ENCODE measurements around the gene MYOG. TPM values are rescaled to one million over a fixed set of nuclear protein-coding genes. Genes with fewer than 3 reads are reported as not detected.

Gene MYOG
- total RNA-seq, 1 donor from 2014 or later = not detected

GRCh38 chr1:203090421-203091198 lies 4.8 kb upstream of the MYOG start:
- no peak for DNase-seq (ENCODE audit: low read depth, low spot score)

DNA sequence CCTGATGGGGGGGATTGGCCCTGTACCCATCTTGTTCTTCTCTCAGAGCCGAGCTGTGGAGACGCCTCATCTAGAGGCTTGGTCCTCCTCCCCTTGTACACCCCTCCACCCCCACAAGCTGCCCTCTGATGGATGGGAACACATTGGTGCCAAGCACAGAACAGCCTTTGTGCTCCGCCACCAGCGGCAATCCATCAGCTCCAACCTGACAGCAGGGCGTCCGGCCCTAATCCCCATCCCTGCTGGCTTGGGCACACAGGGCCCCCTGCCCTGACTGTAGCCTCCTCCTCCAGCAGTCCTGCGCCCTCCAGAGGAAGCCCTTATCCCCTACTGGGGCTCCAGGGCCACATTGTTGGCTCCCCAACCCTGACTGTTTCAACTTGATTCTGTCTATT lies 3.8 kb upstream of the MYOG start:
- no peak for DNase-seq (ENCODE audit: low read depth, low spot score)

DNA sequence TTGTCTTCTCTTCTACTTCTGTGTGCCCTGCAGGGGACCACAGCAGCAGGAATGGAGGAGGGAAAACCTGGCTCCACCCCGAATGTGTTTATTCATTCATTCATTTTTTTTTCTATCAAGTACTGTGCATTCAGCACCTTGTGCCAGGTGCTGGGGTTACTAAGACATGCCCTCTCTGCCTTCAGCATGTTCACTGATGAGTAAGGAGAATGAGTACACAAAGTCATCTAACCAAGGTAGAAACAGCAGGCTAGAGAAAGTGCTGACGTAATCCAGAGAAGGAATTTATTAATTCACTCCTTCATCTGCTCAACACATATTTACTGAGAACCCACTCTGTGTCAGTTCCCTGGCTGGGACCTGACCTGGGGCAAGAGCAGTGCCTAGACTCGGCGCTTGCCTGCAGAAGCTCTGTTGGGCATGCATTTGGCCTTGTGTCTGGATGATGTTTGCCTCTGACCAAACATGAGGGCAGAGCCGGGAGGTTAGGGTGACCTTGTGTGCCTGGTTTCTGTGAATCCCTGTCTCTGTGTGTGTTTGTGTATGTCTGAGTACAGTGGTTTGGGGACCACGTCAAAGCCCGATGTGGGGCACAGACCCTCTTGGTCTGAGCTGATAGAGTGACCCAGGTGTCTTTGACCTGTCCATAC lies 3.3 kb upstream of the MYOG start:
- no peak for DNase-seq (ENCODE audit: low read depth, low spot score)

DNA sequence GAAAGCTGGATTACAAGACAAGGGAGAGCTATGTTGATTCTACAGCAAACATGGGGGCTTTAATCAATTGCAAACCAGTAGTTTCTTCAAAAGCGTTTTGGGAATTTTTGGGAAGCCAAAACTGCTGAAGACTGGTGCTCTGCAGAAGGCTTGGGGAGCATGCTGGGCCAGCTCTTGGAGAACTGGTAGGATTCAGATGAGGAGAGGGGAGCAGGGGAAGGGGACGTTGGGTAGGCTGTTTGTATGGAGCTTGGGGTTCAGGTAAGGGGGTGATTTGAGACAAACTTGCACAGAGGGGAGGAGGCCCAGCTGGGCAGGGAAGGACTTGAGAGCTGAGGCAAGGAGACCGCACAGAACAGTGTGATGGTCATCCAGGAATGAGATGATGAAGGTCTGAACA lies 2.6 kb upstream of the MYOG start:
- DNase-seq (ENCODE audit: low read depth, low spot score) = no peak

GRCh38 chr1:203086992-203087763 lies 1.4 kb upstream of the MYOG start:
- no peak for DNase-seq (ENCODE audit: low read depth, low spot score)

DNA sequence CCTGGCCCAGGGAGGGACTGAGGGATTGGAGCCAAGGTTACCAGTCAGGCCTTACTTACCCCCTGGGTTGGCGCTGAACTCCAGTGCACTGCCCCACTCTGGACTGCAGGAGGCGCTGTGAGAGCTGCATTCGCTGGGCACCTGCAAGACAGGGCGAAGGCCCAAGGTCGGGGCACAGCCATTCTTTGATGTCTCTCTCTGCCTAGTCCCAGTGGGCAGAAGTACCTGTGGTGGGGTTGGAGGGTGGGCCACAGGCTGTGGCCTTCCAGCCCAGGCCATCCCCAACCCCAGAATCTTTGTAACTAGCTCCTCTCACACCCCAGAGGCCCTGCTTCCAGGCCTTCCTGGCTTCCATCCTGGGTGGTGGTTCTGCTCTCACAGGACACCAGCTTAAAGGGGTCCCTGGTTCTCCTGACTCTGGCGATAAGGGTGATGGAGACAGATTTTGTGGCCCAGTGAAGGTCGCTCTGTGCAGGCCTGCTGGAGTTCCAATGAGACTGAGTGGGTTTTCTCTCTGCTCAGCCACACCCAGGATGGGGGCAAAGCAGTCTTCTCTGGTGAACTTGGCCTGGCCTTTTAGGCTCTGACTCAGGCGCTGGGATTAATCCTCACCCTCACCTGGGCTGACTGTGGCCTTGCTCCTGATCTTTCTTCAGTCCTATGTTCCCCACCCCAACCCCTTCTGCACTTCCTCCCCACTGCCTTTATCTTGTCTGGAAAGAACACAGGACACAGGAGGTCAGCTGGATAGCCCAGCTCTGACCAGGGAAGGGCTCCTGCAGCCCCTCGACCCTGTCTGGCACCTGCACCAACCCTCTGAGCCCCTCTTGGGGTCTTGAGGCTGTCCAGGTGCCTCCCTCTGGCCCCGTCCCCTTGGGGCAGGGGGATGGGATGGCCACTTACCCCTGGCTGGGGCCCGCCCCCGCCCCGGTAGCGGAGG lies 954 bp downstream of the MYOG start:
- DNase-seq (ENCODE audit: low read depth, low spot score) = no peak

DNA sequence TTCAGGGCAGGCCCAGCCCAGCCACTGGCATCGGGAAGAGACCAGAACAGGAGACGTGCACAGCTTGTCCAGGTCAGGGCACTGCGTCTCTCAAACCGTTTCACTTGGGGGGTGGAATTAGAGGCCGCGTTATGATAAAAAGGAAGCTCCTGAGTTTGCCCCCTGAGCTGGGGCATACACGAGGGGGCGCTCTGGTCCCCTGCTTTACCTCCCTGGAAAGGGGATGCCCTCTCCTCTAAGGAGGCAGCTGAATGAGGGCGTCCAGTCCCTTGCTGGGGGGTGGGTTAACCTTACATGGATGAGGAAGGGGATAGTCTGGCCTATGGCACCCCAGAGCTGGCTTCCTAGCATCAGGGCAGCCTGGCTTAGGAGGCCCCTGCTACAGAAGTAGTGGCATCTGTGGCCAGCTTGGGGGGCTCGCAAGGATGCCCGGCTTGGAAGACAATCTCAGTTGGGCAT lies 2.3 kb downstream of the MYOG start:
- DNase-seq (ENCODE audit: low read depth, low spot score) = no peak

DNA sequence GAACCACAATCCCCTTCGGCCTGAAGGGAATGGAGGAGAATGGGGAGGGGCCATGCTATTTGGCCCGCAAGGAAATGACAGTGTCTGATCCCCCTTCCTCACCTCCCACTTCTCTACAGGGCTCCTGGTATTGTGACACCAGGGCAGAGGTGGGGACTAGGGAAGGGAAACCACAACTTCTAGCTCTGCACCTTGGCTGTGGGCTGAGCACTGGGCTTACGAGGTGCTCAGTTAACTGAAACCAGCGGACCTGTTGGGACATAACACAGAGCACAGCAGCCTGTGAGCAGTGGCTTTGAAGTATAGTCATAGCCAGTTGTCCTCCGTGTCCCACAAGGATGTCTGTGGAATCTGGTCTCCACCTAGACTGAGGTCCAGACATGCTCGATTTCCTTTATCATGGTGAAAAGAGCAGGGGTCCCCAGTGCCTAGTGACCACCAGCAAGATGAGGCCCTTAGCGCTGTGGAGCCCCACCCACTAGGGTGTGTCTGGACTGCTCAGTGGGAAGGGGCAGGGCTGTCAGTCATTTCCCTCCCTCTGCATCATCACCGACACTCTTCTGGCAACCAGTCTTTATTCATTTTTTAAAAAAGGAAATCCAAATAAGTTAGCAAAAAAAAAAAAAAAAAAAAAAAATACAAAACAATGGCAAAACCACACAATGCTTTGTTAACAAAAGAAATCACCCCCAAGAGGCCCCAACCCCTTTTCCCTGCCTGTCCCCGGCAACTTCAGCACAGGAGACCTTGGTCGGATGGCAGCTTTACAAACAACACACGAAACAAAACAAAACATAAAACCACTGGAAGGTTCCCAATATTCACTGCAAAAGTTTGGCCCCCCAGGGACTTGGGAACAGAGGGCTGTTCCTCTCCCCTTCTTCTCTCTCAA lies 3.0 kb downstream of the MYOG start:
- DNase-seq (ENCODE audit: low read depth, low spot score) = no peak

DNA sequence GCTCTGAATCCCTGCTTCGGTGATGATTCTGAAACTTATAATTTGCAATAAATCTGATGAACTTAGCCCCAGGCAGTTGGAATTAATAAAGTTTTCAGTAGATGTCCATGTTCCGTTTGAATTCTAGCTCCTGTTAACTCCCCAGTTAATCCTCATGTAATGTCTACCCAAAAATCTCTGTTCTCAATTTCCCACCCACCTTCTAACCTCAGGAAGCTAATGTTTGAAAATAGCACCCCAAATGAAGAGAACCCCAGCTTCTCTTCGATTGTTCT lies 3.6 kb downstream of the MYOG start:
- no peak for DNase-seq (ENCODE audit: low read depth, low spot score)

DNA sequence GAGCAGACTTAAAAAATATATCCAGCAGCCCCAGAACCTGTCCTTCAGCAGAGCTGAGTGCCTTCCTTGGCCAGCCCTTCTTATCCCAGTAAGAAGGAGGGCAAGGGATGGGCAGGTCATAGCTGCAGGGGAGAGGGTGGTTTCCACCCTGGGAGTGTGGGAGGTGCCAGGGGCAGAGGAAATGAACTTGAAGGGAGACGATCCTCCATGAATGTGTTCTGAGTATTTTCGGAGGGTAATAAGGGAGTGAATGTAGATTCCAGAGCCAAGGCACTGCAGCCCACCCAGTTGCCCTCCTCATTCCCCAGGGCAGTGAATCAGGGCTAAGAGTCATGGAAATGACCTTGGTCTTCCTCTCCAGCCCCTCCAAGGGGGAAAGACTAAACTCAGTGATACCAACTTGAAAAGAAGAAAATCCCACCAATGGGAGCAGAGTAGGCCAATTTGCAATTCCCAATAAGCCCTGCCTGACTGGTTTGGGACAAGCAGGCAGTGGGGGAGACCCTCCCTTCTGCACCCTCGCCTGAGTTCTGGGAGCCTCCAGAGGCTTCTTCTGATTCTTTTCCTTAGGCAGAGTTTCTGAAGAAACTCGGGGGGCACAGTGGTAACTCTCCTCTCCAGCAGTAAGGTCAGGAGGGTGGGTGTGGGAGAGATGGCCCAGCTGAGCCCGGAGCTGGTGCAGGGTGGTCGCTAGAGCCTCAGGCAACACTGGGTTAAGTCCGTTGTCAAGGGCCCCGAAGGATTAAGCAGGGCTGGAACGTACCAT lies 4.2 kb downstream of the MYOG start:
- DNase-seq (ENCODE audit: low read depth, low spot score) = no peak

GRCh38 chr1:203080456-203080855 lies 5.4 kb downstream of the MYOG start:
- no peak for DNase-seq (ENCODE audit: low read depth, low spot score)

GRCh38 chr1:203078478-203078877 lies 7.3 kb downstream of the MYOG start:
- no peak for DNase-seq (ENCODE audit: low read depth, low spot score)

- DNase-seq (ENCODE audit: low read depth, low spot score) = no peak
These were observed 7.9 kb downstream of the MYOG start for GRCh38 chr1:203077956-203078355.

- DNase-seq (ENCODE audit: low read depth, low spot score) = no peak
These were observed 8.4 kb downstream of the MYOG start for GRCh38 chr1:203077367-203077766.

DNA sequence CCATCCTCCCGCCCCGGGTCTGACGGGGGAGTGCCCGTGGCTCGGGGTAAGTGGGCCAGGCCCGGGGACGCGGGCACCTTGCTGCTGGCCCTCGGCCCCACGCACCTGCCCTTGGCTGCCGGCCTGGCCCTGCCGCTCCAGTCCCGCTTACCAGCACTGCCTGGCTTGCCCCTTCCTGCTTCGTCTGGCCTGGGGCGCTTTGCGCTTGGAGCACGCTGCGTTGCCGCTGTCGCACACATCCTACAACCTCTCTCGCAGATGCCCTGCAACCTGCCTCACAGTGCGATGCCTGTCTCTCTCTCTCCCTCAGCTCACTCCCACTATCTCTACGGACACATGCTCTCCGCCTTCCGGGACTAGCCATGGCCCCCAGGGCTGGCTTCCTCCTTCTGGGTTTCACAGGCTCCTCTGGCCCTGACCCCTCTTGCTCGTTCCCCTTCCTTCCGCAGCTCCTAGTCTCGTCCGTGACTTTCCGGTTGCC lies 9.7 kb downstream of the MYOG start:
- no peak for DNase-seq (ENCODE audit: low read depth, low spot score)

DNA sequence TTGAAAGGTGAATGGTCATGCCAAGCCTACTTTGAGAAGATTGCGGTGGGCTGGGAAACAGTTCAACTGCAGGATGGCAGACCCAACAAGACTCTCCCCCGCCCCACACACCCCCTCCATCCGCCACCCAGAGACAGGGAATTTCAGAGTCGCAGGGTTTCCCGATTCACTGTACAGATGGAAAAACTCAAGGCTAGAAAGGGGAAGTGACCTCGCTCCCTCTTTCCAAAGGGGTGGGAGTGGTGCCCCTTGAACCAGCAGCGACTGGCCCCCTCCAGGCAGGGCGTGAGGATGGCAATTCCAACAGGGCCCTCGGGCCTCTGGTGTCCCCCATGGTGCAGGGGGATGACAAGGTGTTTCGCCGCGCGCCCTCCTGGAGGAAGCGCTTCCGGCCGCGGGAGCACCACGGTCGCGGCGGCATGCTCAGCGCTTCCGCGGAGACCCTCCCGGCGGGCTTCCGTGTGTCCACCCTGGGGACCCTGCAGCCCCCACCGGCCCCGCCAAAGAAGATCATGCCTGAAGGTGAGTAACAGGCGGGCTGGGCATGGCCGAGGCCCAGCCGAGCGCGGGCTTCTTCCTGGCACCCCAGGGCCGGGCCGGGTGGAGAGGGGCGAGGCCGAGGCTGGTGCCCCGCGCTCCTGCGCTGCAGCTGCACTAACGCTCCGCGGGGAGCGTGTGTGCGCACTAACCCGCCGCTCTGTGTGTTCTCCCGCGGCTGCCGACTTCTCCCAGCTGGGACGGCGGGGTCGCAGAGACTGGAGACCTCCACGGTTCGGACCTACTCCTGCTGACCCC lies 10.4 kb downstream of the MYOG start:
- DNase-seq (ENCODE audit: low read depth, low spot score) = no peak

DNA sequence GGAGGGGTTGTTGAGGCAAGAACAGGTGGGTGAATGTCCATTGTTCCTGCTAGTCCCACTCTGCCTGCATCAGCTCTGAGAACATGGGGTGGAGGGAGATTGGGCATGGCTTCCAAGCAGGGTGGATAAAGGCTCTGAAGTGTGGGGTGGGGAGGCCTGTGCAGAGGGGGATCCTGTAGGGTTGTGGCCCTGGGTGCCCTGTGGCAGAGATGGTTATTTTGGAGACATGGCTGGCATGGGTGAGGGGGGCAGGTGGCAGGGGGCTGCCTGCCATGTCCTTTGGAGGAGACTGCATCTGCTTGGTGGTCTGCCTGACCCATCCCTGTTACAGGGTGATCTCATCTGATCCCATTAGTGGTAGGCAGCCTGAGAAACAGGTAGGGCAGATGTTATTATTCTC lies 11.2 kb downstream of the MYOG start:
- no peak for DNase-seq (ENCODE audit: low read depth, low spot score)

- no peak for DNase-seq (ENCODE audit: low read depth, low spot score)
These were observed 12.3 kb downstream of the MYOG start for GRCh38 chr1:203073469-203073868.

GRCh38 chr1:203072911-203073310 lies 12.9 kb downstream of the MYOG start:
- no peak for DNase-seq (ENCODE audit: low read depth, low spot score)

Data from pulmonary artery endothelial cell (primary cell).